HCT116 (cell line): Measurements from ENCODE around the gene GSKIP. TPM values are rescaled to one million over a fixed set of nuclear protein-coding genes. Genes with fewer than 3 reads are reported as not detected.

Source experiments
- ATAC-seq: fragments of 200-7000 bp; cut with Tn5 transposase; 2 replicates; pipeline ENCODE4 v1.9.1; 2020; ENCODE audit warnings: mild to moderate bottlenecking, moderate library complexity
- BruUV-seq: library from RNA; stranded (reverse); fragments of 400-500 nt; replicated peaks from 2 replicates; lab custom pipeline; 2021; lab: Mats Ljungman, UMichigan
- CTCF ChIA-PET: fragments of 300-600 bp; sonication (Branson Sonifier 250); formaldehyde crosslinking; loops from one replicate; lab custom pipeline; 2021; ENCODE audit warnings: antibody characterized with exemption; lab: Charles Lee
- POLR2A ChIA-PET: fragments of 300-600, 350-600 bp; sonication (Branson Sonifier 250); formaldehyde crosslinking; loops from one replicate; lab custom pipeline; 2021; ENCODE audit warnings: antibody characterized with exemption; lab: Charles Lee
- RAD21 ChIA-PET, 2 experiments: fragments of 300-600 bp; sonication (Branson Sonifier 250); formaldehyde crosslinking; loops; one replicate each; lab custom pipeline; 2023; ENCODE audit warnings: low total read pairs in 2 of 2; ENCODE audit not compliant: uncharacterized antibody in 2 of 2, unreplicated experiment in 2 of 2, low non-redundant PET in 1 of 2; lab: Charles Lee
- DNase-seq: peaks from one replicate; pipeline ENCODE4 v3.0.0-alpha.2; 2010; ENCODE audit warnings: low read depth, low spot score
- H2AFZ ChIP-seq: fragments of 200-600 bp; shearing (Covaris generic), sonication (generic); 2 replicates; pipeline ENCODE4 v1.6.1; 2017; ENCODE audit warnings: low read depth, mixed run types, mixed read lengths, antibody characterized with exemption, low read length; ENCODE audit not compliant: poor library complexity, severe bottlenecking
- H3K27ac ChIP-seq: 2 replicates; pipeline ENCODE4 v1.5.1; 2012; ENCODE audit warnings: low read depth, low read length
- H3K27me3 ChIP-seq: fragments of 200-600 bp; sonication (generic); 2 replicates; pipeline ENCODE4 v1.6.1; 2016; ENCODE audit warnings: mixed run types, low read length, mixed read lengths; ENCODE audit not compliant: insufficient read depth
- H3K36me3 ChIP-seq, 2 experiments: fragments of 200-500 bp in 1 of 2; fragments of 200-600 bp in 1 of 2; sonication (Bioruptor generic) in 1 of 2; sonication (generic) in 1 of 2; 2 replicates each; pipeline versions ENCODE4 v1.5.1 to v1.6.1; 2014 to 2016; ENCODE audit warnings: low read length in 2 of 2, inconsistent platforms in 1 of 2, mixed read lengths in 1 of 2, mixed run types in 1 of 2; ENCODE audit not compliant: insufficient read depth in 2 of 2, control insufficient read depth in 1 of 2
- H3K4me1 ChIP-seq, 2 experiments: fragments of 200-600 bp in 1 of 2; sonication (generic) in 1 of 2; 2 replicates each; pipeline versions ENCODE4 v1.5.1 to v1.6.1; 2012 to 2017; ENCODE audit warnings: low read length in 2 of 2, inconsistent platforms in 1 of 2, mild to moderate bottlenecking in 1 of 2, mixed read lengths in 1 of 2, mixed run types in 1 of 2, moderate library complexity in 1 of 2; ENCODE audit not compliant: insufficient read depth in 2 of 2, control insufficient read depth in 1 of 2
- H3K4me2 ChIP-seq: fragments of 200-600 bp; sonication (generic); 2 replicates; pipeline ENCODE4 v1.6.1; 2017; ENCODE audit warnings: mixed run types, low read length, mixed read lengths
- H3K4me3 ChIP-seq, 2 experiments: fragments of 200-600 bp in 1 of 2; sonication (generic) in 1 of 2; replicated peaks in 1 of 2; 2 replicates each; pipeline ENCODE4 v1.5.1; 2011 to 2016; ENCODE audit warnings: low read length in 2 of 2, control low read depth in 1 of 2, low read depth in 1 of 2, mild to moderate bottlenecking in 1 of 2, mixed read lengths in 1 of 2, mixed run types in 1 of 2
- H3K79me2 ChIP-seq: fragments of 200-600 bp; sonication (generic); 2 replicates; pipeline ENCODE4 v1.6.1; 2017; ENCODE audit warnings: mild to moderate bottlenecking, mixed run types, low read length, moderate library complexity, mixed read lengths; ENCODE audit not compliant: insufficient read depth
- H3K9ac ChIP-seq: fragments of 200-600 bp; sonication (generic); 2 replicates; pipeline ENCODE4 v1.6.1; 2016; ENCODE audit warnings: low read length, mixed read lengths
- H3K9me2 ChIP-seq: fragments of 200-600 bp; sonication (generic), shearing (Covaris generic); 2 replicates; pipeline ENCODE4 v1.6.1; 2017; ENCODE audit warnings: mixed run types, mild to moderate bottlenecking, moderate library complexity; ENCODE audit not compliant: insufficient read depth
- H3K9me3 ChIP-seq, 2 experiments: fragments of 200-500 bp in 1 of 2; fragments of 200-600 bp in 1 of 2; sonication (Bioruptor generic) in 1 of 2; sonication (generic) in 1 of 2; 2 replicates each; pipeline ENCODE4 v1.6.1; 2014 to 2017; ENCODE audit warnings: low read length in 2 of 2, mixed read lengths in 2 of 2, inconsistent platforms in 1 of 2, low read depth in 1 of 2, mild to moderate bottlenecking in 1 of 2, mixed run types in 1 of 2, moderate library complexity in 1 of 2; ENCODE audit not compliant: control insufficient read depth in 1 of 2, insufficient read depth in 1 of 2
- H4K20me1 ChIP-seq: fragments of 200-600 bp; sonication (generic), shearing (Covaris generic); 2 replicates; pipeline ENCODE4 v1.6.1; 2017; ENCODE audit warnings: mixed run types, mild to moderate bottlenecking, moderate library complexity; ENCODE audit not compliant: insufficient read depth
- CBX3 ChIP-seq: IDR thresholded peaks from 2 replicates; pipeline ENCODE4 v1.6.1; 2012; ENCODE audit warnings: low read depth
- CEBPB ChIP-seq: IDR thresholded peaks from 2 replicates; pipeline ENCODE4 v1.6.1; 2012; ENCODE audit warnings: low read depth
- EGR1 ChIP-seq: IDR thresholded peaks from 2 replicates; pipeline ENCODE4 v1.6.1; 2012; ENCODE audit warnings: low read depth
- EZH2phosphoT487 ChIP-seq: fragments of 200-600 bp; IDR thresholded peaks from 2 replicates; pipeline ENCODE4 v1.6.1; 2018; ENCODE audit warnings: antibody characterized with exemption, borderline replicate concordance
- JUND ChIP-seq: IDR thresholded peaks from 2 replicates; pipeline ENCODE4 v1.6.1; 2012
- POLR2A ChIP-seq: IDR thresholded peaks from 2 replicates; pipeline ENCODE4 v1.7.0; 2011; ENCODE audit warnings: borderline replicate concordance; ENCODE audit not compliant: insufficient read depth, insufficient read length; ENCODE audit errors: extremely low read depth
- POLR2AphosphoS5 ChIP-seq: IDR thresholded peaks from 2 replicates; pipeline ENCODE4 v1.6.1; 2011; ENCODE audit warnings: mild to moderate bottlenecking, low read depth, low read length, moderate library complexity
- RAD21 ChIP-seq: IDR thresholded peaks from 2 replicates; pipeline ENCODE4 v1.6.1; 2012; ENCODE audit warnings: low read depth, mild to moderate bottlenecking
- SIN3A ChIP-seq: IDR thresholded peaks from 2 replicates; pipeline ENCODE4 v1.6.1; 2012; ENCODE audit warnings: low read depth
- SP1 ChIP-seq: IDR thresholded peaks from 2 replicates; pipeline ENCODE4 v1.6.1; 2012; ENCODE audit warnings: low read depth
- SRF ChIP-seq: IDR thresholded peaks from 2 replicates; pipeline ENCODE4 v1.6.1; 2012; ENCODE audit warnings: low read depth
- TCF7L2 ChIP-seq: IDR thresholded peaks from 2 replicates; pipeline ENCODE4 v1.7.0; 2011; ENCODE audit warnings: borderline replicate concordance, inconsistent platforms; ENCODE audit not compliant: insufficient read depth, insufficient read length; ENCODE audit errors: extremely low read depth
- ZFX ChIP-seq: fragments of 450-650 bp; IDR thresholded peaks from 2 replicates; pipeline ENCODE4 v1.6.1; 2017
- ZNF274 ChIP-seq: fragments of 200-500 bp; sonication (Bioruptor generic); IDR thresholded peaks from 2 replicates; pipeline ENCODE4 v1.6.1; 2014; ENCODE audit warnings: mild to moderate bottlenecking, low read depth, low read length, inconsistent platforms
- intact Hi-C: fragments of 100-400 bp; cut with micrococcal nuclease; formaldehyde crosslinking; loops from 2 replicates; pipeline ENCODE4 v1.10.0; 2022
- total RNA-seq: library from RNA; stranded (reverse); gene quantifications from one replicate; pipeline ENCODE4 v1.2.1, GENCODE V29; 2021; ENCODE audit not compliant: unreplicated experiment
- TF ChIP-seq, protein P1 (sequence below): IDR thresholded peaks from 2 replicates; pipeline ENCODE4 v1.6.1; 2012
- TF ChIP-seq, protein P2 (sequence below): IDR thresholded peaks from 2 replicates; pipeline ENCODE4 v1.6.1; 2011; ENCODE audit warnings: mild to moderate bottlenecking, low read length, moderate library complexity; ENCODE audit not compliant: insufficient replicate concordance; ENCODE audit errors: extremely low read depth
- TF ChIP-seq, protein P3 (sequence below): IDR thresholded peaks from 2 replicates; pipeline ENCODE4 v1.6.1; 2012

GSKIP gene
- total RNA-seq, 1 experiment from 2014 or later = 21.7 TPM

DNA sequence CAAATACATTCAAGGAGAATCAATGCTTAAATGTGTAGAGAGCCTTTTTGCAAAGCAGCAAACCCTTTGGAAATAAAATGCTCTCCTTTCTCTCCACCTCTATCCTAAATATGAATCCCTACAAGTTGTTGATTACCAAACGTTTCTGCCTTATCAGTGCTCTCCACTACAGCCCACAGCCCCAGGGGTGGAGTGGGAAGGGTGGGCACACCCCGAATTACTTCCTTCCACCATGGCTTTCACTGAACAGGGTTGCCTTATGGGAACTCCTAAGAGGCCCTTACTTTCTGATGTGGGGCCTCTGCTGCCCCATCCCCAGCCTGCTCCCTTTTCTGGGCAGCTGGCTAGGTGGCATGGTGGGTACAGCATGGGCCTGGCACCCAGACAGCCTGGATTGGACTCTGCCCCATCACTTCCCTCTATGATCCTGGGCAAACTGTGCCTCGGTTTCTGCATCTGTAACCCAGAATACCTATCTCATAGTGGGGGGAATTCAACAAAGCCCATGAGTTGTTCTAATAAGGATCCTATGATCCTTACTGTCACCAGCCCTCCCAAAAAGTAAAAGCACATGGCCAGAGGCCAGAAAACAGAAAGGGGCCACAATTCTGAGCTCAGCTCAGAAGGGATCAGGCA is 44.7 kb downstream of the GSKIP start:
- RAD21 ChIA-PET = no interaction called here
- no peak overlapping the region for H3K4me3 ChIP-seq
- no peak for DNase-seq
- no peaks in the 10 kb centered on the region for H3K27me3 ChIP-seq
- peaks cover 0 to 19% of the 10 kb centered on the region in 2 experiments; a peak in 2 of 4 replicates for H3K4me1 ChIP-seq
- BruUV-seq = no TSS peak
- no peaks in the 10 kb centered on the region for H3K9me3 ChIP-seq
- H3K27ac ChIP-seq = no peak overlapping the region
- no peaks in the 10 kb centered on the region for H3K36me3 ChIP-seq
- TF ChIP-seq EZH2phosphoT487 (no peak), POLR2A (no peak), CEBPB (no peak), POLR2AphosphoS5 (no peak), SRF (no peak), JUND (no peak), ZFX (no peak), RAD21 (no peak), ZNF274 (no peak), CBX3 (no peak), SIN3A (no peak), SP1 (no peak), EGR1 (no peak), TCF7L2 (no peak)
- TF ChIP-seq, protein P1, sequence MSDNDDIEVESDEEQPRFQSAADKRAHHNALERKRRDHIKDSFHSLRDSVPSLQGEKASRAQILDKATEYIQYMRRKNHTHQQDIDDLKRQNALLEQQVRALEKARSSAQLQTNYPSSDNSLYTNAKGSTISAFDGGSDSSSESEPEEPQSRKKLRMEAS = no peak
- TF ChIP-seq, protein P2, sequence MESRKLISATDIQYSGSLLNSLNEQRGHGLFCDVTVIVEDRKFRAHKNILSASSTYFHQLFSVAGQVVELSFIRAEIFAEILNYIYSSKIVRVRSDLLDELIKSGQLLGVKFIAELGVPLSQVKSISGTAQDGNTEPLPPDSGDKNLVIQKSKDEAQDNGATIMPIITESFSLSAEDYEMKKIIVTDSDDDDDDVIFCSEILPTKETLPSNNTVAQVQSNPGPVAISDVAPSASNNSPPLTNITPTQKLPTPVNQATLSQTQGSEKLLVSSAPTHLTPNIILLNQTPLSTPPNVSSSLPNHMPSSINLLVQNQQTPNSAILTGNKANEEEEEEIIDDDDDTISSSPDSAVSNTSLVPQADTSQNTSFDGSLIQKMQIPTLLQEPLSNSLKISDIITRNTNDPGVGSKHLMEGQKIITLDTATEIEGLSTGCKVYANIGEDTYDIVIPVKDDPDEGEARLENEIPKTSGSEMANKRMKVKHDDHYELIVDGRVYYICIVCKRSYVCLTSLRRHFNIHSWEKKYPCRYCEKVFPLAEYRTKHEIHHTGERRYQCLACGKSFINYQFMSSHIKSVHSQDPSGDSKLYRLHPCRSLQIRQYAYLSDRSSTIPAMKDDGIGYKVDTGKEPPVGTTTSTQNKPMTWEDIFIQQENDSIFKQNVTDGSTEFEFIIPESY = no peak
- TF ChIP-seq, protein P3, sequence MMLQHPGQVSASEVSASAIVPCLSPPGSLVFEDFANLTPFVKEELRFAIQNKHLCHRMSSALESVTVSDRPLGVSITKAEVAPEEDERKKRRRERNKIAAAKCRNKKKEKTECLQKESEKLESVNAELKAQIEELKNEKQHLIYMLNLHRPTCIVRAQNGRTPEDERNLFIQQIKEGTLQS = no peak
- TF ChIP-seq, all 23 proteins: peak for 0
- Histone ChIP-seq H3K9me2 (no peaks in the 10 kb centered on the region), H3K4me2 (no peak overlapping the region), H4K20me1 (no peaks in the 10 kb centered on the region), H2AFZ (no peak overlapping the region), H3K79me2 (no peaks in the 10 kb centered on the region), H3K9ac (no peak overlapping the region)
- no peak for ATAC-seq
- ChIA-PET POLR2A (no interaction called here), CTCF (no interaction called here)
- intact Hi-C loops = no loop called here
